NCI-H510A (cell line): ENCODE measurements around the gene MYOF.
A peak's percentile ranks its signal among the peaks of the same experiment; 100 is the strongest.
"Not testable (repeated sequence)": the region's sequence is repeated elsewhere in the genome, so short reads cannot be mapped to it uniquely, and the experiment has no call there.

Source experiments
- DNase-seq: peaks from one replicate; lab custom pipeline; 2025; lab: John Stamatoyannopoulos, UW

Gene MYOF

DNA sequence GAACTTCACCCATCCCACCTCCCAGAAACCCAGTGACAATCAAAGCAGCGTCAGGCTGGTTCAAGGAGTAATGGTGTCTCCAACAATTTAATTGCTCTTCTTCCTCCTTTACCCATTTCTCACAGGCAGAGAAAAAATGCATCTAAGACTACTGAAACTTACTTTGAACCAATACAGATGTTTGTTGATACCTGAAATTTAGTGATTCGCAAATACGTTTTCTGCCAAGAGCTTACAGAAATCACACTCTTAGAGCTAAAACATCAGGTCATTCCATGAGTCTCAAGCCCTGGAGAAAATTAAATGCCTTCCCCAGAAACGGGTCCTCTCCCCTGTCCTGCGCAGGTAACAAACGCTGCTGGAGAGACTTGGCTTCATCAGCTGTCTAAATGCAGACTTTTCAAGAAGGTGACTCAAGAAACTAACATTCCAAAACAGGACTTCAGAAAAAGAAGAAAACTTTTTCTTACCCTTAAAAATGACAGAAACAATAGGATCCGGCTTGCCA is 443 bp downstream of the MYOF start:
- no peak for DNase-seq

DNA sequence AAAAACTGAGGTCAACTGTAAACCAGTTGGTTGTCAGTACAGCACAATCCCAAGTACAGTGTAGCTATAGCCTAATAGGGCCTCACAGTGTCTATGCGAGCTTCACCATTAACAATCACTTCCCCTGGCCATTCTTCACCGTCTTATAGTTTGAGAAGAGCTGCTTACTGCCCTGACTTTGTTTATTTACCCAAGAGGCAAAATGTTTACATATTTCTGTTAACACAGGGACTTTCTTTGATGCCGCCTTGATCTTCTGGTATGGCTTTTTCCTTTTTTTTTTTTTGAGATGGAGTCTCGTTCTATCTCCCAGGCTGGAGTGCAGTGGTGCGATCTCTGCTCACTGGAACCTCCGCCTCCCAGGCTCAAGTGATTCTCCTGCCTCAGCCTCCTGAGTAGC is 3.3 kb downstream of the MYOF start:
- DNase-seq, result no peak

DNA sequence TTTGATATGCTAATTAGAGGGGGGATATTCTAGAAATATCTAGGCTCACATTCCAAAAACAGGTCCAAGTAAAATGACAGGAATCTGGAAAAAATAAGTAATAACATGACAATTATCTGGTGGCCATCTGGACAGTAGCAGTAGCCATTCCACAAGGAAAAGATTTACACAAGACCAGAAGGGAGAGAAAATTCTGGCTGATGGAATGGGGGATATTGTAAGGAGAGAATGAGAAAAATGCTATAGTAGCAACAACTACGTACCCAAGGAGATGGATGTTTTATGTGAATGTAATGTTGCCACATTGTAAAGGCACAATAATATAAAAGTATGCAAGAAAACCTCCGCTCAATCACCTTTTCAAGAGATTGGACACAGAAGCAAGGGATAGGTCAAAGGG is 5.4 kb downstream of the MYOF start:
- no peak for DNase-seq

DNA sequence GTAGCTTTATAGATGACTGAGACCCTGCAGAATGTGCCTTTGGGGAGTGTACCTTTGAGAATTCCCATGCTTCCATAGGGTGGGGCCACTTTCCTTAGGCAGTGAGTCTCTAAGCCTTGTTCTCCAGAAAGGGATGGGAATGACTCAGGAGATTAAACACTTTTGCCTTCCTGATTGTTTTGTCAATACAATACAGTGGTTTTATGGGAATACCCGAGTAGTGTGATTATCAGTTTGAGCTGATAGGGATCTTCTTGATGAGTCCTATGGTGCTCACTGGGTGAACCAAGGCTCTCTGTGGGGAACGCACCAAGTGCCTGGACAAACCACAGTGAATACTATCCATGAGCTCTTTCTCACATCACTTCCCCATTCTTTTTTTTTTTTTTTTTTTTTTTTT is 6.3 kb downstream of the MYOF start:
- no peak for DNase-seq

DNA sequence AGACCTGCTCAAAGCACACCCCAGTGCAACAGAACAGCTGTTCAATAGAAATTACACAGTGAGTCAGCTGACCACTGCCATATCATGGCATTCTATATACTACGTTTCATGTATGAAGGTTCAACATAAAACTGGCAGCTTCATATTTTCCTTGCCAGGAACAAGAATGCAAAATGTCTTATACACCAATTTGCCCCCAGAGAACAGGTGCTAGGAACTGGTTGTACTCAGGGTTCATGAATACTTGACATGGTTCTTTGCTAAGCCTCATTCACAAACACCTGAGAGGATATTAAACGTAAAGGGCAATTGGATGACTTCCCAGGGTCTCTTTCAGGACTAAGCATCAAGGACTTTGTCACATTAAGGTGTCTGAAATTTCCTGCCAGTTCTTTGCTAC is 6.9 kb downstream of the MYOF start:
- no peak for DNase-seq

DNA sequence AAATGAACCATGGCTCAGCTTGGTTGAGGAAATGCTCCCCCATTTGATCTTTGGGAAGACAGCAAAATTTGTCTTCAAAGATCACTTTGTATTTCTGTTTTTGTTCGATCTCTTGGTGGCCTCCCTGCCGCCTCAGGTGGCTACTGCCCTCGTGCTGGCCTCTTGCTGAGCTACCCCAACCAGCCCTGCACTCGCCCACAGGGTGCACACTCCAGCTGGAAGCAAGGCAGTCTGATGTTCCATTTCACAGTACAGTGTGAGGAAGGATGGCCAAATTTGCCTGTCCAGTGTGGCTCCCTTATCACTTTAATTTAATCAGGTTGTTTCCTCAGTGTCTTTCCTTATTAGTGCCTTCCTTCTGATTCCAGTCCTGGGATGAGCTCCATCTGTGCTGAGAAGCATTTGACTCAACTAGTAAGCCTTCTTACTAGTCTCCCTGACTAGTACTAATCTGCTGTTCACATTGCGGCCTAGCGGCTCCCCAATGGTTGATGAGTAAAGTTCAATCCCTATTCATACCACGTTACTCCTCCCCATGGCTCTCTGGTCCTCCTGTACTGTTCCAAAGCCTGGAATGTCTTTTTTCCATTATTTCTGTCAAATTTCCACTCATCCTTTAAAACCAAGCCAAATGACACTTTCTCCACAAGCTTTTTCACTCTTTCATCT is 8.2 kb downstream of the MYOF start:
- no peak for DNase-seq

DNA sequence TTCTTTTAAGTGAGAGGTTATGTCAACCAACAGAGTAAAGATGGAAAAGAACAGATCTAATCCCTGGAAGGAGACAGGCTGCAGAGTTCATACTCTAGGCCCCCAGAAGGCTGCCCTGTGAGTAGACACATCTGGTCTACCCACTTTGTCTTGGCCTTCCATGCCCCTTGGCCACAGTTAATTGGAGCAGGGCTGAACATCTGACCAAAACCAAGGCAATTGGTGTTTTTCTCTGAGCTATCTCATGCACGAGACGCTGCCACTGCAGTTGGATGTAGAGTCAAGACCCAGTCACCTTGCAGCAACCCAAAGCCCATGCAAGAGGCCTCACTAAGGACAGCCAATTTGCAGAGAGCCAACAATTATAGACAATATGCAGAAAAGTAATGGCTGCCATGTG is 9.0 kb downstream of the MYOF start:
- DNase-seq, result no peak

DNA sequence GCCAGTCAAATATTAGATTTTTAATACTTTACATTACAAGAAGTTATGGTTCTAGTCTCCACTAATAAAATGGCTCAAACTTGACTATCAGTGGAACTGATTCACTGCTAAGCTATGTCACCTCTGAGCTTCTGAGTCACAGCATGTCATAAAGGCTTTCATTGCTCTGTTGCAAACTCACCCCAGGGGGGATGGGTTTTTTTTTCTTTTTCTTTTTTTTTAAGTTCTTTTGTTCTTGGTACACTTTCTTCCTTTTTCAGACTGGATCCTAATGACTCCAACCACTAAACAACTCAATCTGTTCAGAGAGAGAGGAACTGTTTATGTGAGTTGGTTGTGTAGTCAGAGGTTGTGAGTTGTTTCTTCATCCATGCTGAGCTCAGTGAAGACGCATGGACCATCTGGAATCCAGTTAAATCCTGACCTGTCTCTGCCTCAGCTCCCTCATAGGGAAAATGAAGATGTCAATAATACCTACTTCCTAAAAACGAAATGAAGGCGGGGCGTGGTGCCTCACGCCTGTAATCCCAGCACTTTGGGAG is 11.0 kb downstream of the MYOF start:
- no peak for DNase-seq

DNA sequence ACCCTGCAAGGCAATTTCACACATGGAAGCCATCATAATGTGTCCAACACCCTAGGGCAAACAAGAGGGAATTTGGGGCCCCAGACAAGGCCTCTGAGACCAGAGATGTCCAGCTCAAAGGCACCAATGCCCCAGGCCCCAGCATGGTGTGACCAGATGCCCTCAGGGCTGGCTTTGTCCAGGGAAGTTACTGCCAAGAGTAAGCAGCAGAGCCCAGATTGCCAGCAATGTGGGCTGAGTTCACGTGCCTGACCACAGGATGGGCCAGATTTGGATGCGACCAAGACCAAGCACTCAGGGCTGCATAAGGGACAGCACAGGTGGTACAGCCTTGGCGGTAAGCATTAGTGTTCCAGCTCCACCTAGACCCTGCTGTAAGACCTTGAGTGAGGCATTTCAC is 12.7 kb downstream of the MYOF start:
- DNase-seq, result no peak

DNA sequence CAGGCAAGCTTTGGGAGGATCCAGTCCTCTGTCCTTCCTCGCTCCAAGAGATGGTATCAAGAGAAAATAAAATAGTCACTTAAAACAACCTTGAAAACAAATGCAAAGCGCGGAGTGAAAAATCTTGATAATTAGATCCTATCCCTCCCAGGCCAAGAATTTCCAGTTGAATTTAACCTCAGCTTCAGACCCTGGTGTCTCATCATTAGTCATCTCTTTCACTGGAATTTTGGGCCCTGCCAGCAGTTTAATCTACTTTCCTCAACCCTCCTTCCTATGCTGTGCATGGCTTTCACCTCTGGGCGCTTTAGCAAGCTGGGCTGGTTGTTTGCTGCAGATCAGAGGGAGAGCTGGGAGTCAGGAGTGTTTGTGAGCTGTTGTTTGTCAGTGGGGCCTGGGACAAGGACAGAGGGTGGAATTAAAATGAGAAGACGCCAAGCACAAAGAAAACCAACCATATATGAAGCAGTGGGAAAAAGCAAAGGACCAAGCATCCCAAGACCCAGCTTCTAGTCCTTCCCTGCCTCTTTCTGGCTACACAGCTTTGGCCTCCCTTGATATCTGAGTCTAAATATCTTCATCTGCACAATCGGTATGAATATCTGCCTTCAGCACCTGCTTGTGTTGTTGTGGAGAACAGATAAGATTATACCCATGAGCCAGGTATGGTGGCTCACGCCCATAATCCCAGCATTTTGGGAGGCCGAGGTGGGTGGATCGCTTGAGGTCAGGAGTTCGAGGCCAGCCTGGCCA is 13.5 kb downstream of the MYOF start:
- no peak for DNase-seq

DNA sequence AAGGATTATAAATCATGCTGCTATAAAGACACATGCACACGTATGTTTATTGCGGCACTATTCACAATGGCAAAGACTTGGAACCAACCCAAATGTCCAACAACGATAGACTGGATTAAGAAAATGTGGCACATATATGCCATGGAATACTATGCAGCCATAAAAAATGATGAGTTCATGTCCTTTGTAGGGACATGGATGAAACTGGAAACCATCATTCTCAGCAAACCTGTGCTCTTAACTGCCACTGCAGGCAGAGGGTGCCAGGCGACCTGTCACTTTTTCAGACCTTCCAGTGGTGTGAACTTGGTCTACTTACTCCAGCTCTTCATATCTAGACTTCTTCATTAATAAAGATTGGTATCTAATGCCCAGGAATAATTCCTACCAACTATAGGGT is 14.5 kb downstream of the MYOF start:
- not testable (repeated sequence) for DNase-seq

DNA sequence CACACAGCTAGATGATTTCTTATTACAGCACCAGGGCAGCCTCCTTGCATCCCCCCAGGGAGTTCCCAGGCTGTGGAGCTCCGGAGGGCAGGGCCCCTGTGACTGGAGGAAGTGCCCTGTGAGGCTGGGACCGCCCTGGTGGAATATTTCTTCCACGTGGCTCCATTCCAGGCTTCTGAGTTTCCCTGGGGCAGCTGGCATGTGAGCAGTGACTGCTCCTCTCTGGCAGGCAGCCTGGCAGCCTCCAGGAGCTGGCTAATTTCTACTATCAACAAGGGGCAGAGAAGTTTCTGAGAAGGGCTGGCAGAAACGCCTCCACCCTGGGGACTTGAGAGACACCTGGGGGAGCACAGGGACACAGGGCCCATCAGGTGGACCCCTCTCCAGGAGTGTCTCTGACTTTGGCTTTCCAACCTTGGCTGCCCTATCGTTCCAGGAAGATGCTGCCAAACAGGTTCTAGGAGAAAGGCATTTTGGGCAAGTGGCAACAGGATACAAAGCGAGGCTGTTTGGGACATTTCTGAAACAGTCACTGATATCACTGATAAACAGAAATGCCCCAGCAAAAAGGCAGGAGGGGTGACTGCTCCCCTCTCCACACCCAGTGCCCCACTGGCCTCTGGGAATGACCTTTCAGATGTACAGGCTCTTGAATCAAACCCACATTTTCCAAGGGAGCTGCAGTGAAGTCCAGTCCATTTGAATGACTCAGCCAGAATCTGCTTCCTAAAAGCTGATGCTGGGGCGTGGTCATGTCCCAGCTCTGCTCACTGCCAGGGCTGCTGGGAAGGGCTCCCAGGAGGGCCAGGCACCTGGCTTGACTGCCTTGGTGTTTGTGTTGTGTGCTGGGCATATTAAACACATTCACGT is 16.1 kb downstream of the MYOF start:
- peak; percentile 56 for DNase-seq

DNA sequence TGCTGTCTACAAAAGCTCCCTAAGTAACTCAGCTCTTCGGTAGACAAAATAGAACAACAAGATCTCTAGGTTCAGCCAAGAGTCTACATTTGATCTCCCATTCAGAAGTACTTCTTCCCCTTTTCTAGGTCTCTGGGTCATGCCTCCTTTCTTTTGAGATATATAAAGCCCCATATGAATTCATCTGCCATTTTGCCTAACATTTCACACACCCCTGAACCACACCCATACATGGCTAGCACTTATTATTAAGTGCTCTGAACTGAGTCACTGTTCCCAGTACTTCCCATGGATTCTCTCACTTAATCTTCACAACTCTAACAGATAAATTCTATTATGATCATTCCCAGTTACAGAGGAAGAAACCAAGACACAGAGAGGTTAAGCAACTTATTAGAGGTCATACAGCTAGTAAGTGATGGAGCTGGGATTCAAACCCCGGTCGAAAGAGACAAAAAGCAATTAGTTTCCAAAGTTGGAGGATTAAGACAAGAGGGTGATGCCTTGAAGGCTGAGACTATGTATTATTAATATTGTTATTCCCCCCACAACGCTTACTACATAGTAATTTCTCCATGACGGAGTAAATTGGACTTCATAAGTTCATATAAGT is 17.3 kb downstream of the MYOF start:
- no peak for DNase-seq

DNA sequence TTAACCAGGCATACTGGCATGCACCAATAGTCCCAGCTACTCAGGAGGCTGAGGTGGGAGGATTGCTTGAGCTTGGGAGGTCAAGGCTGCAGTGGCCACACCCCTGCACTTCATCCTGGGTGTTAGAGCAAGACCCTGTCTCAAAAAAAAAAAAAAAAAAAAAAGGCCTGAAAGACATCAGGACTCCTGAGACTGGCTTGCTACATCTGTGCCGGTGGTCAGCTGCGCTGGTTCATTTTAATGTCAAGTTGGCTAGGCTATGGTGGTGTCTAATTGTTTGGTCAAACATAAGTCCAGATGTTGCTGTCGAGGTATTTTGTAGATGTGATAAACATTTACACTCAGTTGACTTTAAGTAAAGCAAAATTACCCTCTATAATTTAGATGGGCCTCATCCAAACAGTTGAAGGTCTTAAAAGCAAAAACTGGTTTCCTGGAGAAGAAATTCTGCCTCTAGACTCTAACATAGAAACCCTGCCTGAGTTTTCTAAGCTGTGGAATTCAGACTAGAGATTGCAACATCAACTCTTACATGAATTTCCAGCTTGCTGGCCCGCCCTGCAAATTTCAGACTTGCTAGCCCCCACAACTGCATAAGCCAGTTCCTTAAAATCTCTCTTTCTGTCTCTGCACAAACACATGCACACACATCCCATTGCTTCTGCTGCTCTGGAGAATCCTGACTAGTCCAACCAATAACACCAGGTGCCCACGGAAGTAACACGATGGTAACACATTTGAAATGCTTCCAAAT is 18.2 kb downstream of the MYOF start:
- DNase-seq, result no peak

DNA sequence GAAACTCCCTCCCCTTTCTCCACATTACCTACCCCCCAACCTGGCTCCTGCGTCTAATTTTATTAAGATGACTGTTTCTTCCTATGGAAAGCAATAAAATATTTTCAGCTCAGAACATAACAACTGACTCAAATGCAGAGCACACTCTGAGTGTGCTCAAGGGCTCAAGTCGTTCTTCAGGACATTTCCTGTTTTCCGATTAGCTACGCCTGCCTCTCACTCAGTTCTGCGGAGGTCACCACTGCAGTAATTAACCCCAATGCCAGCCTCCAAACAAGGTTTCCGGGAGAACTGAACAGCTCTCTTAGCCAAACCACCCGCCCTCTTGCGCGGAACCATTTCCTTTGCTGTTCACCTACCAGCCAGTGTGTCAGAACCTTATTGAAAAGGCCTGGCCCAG is 19.3 kb downstream of the MYOF start:
- DNase-seq, result peak; percentile 84

DNA sequence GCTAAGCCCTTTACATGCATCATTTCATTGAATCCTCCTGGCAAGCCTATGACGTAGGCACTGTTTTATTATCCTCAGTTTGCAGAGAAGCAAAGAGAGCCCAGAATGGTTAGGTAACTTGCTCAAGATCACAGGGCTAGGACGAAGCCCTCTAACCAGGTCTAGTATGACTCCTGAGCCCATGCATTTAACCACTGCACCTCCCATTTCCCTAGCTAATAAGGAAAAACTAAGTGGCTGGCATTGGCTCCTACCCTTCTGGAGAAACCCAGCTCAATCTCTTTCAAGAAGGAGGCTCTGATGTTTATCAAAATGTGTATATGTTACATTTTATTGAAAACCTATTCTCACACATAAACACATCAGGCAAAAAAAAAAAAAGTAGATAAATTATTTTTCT is 19.8 kb downstream of the MYOF start:
- no peak for DNase-seq

DNA sequence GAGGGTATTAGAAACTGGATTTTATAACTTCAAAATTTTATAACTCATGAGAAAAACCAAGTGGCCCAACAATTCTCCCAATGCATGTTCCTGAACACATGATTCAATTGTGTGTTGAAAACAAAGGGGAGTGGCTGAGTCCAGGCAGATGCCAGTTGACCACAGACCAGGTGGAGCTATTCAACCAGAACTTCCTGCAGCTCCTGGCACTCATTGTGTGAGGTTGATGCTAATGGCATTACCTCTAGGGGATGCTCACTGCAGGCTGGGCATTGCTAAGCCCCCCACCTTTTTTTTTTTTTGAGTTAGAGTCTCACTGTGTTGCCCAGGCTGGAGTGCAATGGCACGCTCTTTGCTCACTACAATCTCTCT is 20.3 kb downstream of the MYOF start:
- DNase-seq, result peak; percentile 91

DNA sequence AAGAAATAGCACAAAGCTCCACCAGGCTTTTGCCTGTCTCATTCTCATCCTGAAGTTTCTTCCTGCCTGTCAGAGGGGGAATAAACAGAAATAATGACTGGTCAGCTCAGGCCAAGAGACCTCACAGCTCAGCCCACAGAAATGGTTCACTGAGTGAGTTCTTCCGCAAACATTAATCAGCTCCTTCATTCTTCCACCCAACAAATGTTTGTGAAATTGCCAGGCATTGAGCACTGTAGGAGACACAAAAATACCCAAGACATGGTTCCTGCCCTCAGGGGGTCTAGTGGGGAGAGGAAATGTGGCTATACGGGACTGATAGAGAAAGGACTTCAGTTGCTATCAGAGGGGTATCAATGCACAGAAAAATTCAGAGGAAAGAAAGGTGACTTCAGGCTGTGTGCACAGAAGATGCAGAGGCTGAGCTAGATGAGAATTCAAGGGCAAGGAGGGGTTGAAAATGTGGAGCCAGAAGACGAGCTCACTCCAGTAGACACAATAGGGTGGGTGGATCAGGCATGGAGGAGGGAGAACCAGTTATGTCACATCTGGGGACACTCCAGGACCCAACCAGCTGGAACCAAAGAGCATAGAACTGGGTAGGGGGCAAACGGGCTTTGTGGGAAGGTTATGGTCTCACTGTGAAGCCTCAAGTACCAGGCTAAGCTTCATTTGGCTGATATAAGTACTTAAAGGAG is 20.9 kb downstream of the MYOF start:
- peak; percentile 92 for DNase-seq

DNA sequence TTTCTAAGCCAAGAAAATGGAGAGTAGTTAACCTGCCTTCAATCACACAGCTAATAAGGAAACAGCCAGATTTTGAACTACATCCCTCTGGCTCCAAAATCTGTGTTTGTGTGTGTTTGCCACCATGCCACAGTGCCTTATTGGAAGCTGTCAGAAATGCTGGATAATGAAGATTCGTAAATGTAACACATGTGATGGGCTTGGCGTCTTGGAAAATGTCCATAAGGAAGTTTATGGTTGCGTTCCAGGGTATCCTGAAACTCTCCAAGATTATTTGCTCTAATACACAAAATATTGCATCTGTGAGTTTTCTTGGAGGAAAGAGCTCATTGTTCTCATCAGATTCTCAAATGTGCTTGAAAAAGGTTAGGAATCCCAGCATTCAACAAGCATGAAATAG is 22.7 kb downstream of the MYOF start:
- no peak for DNase-seq

DNA sequence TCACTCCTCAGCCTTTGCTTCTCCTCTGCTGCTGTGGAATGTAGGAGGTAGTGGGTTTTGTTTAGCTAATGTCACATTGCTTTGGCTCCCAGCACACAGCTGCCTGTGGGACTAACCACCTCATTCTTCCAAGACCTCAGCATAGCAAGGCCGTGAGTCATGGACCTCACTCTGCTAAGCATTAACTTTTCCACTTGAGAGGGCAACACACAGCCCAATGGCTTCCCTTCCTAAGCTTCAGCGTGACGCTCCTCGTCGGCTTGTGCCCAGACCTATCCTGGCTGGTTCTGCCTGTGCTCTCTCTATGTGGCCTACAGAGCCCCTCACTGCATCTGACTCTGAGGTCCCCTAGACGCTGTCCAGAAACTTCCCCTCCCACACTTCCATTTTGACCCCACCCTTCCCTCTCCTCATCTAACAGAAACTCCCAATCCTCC is 23.3 kb downstream of the MYOF start:
- DNase-seq, result no peak

DNA sequence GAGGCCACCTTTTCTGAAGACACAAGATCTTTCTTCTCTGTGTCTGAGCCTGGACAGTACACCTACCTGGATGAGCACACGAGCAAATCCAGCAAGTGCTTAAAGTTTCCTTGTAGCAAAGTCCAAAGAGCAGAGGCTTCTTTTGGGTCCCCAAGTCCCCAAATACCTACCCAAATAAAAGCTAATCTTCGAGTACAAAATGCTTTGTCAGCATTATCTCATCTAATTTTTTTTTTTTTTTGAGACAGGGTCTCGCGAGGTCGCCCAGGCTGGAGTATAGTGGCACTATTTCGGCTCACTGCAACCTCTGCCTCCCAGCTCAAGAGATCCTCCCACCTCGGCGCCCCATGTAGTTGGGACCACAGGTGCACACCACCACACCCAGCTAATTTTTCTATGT is 24.6 kb downstream of the MYOF start:
- DNase-seq, result no peak
